PFSK-1 (cell line): ENCODE data around the gene HEATR3.

ENCODE experiments used
- POLR2AphosphoS5 ChIP-seq: IDR thresholded peaks from 2 replicates; pipeline ENCODE4 v1.6.1; 2012; ENCODE audit warnings: low read depth, mild to moderate bottlenecking, control low read depth, low read length, moderate library complexity
- REST ChIP-seq, 2 experiments: IDR thresholded peaks; 2 replicates each; pipeline versions ENCODE4 v1.6.1 to v1.8.0; 2011 to 2012; ENCODE audit warnings: low read depth in 2 of 2, low read length in 2 of 2, control low read depth in 1 of 2, inconsistent platforms in 1 of 2, mild to moderate bottlenecking in 1 of 2, moderate library complexity in 1 of 2; ENCODE audit not compliant: insufficient read depth in 1 of 2
- SIN3A ChIP-seq: IDR thresholded peaks from 2 replicates; pipeline ENCODE4 v1.6.1; 2012; ENCODE audit warnings: mild to moderate bottlenecking, low read length, moderate library complexity, borderline replicate concordance; ENCODE audit not compliant: insufficient read depth

- TF ChIP-seq POLR2AphosphoS5 (no peak), SIN3A (no peak), REST (IDR thresholded peaks at IDR 0.05; ENCODE audit: insufficient read depth in 1 of 2, low read depth in 2 of 2, low read length in 2 of 2) (no peak)
Observed at GRCh38 chr16:50038756-50039529, 26.8 kb upstream of the HEATR3 start.
